Measurements from ENCODE around the gene CLASP1. TPM values are rescaled to one million over a fixed set of nuclear protein-coding genes. Genes with fewer than 3 reads are reported as not detected.

Gene CLASP1
- polyA plus RNA-seq, 1 donor (not counting 4 experiments of a cell fraction or from before 2014, with no cell fraction given): 16.7 TPM

DNA sequence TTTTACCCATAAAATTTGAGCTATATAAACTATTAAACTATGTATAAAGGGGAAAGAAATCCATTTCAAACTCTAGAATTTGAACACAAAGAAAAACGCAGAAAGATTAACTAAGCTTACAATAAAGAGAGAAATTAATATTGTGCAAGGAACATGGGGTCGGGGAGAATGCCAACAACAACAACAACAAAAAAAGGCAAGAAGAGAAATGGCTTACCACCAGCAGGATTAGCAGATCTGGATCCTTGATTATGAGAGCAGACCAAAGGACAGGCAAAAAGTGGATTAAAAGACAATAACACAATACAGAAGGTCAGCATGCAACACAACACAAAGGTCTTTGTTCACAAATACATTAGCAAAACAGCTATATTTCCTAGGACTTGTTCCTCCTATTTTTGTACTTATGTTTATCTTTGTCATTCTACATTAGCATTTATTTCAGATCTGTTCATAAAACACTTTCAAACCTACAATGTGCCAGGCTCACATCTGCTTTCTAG, 222.0 kb downstream of the CLASP1 start:
- FAIRE-seq (no peak), DNase-seq (ENCODE audit: low read depth, low spot score) (no peak)
- no peaks in the 10 kb centered on the region for H4K20me1 ChIP-seq (ENCODE audit: control insufficient read depth, extremely low read depth, insufficient read depth, low read length)
- H3K4me2 ChIP-seq (ENCODE audit: control insufficient read depth, extremely low read depth, insufficient read depth, low read depth, low read length): no peak overlapping the region
- H3K27ac ChIP-seq (ENCODE audit: control insufficient read depth, insufficient read depth, low read length): no peak overlapping the region
- no peaks in the 10 kb centered on the region for H3K9me1 ChIP-seq (ENCODE audit: control insufficient read depth, extremely low read depth, insufficient read depth, low read length)
- dilution Hi-C loops (cut with MboI; ENCODE audit: extremely low pct_ligation_motif_present, low sequenced_read_pairs): no loop called here
- no peaks in the 10 kb centered on the region for H3K27me3 ChIP-seq (ENCODE audit: control insufficient read depth, extremely low read depth, insufficient read depth, low read length)
- no peaks in the 10 kb centered on the region for H3K9me3 ChIP-seq (ENCODE audit: control insufficient read depth, low read depth, low read length)
- no peaks in the 10 kb centered on the region for H3K4me1 ChIP-seq (ENCODE audit: control insufficient read depth, extremely low read depth, insufficient read depth, low read length)
- no peak overlapping the region for H3K9ac ChIP-seq (ENCODE audit: control insufficient read depth, extremely low read depth, insufficient read depth, low read length)
- H2AFZ ChIP-seq (ENCODE audit: control insufficient read depth, low read length): no peak overlapping the region
- peaks cover 14 to 19% of the 10 kb centered on the region in 2 experiments for H3K36me3 ChIP-seq (ENCODE audit: control insufficient read depth in 2 of 2, extremely low read depth in 1 of 2, insufficient read depth in 2 of 2, low read length in 2 of 2)
- no peak for TF ChIP-seq EZH2 (IDR thresholded peaks at IDR 0.05; ENCODE audit: low read length)
- TF ChIP-seq, protein P1, sequence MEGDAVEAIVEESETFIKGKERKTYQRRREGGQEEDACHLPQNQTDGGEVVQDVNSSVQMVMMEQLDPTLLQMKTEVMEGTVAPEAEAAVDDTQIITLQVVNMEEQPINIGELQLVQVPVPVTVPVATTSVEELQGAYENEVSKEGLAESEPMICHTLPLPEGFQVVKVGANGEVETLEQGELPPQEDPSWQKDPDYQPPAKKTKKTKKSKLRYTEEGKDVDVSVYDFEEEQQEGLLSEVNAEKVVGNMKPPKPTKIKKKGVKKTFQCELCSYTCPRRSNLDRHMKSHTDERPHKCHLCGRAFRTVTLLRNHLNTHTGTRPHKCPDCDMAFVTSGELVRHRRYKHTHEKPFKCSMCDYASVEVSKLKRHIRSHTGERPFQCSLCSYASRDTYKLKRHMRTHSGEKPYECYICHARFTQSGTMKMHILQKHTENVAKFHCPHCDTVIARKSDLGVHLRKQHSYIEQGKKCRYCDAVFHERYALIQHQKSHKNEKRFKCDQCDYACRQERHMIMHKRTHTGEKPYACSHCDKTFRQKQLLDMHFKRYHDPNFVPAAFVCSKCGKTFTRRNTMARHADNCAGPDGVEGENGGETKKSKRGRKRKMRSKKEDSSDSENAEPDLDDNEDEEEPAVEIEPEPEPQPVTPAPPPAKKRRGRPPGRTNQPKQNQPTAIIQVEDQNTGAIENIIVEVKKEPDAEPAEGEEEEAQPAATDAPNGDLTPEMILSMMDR (optimal IDR thresholded peaks at IDR 0.05 in 1 of 3, IDR thresholded peaks at IDR 0.05 in 1 of 3, conservative IDR thresholded peaks at IDR 0.05 in 1 of 3; ENCODE audit: extremely low read depth in 1 of 3, insufficient read depth in 2 of 3, low read length in 3 of 3): no peak
- no peaks in the 10 kb centered on the region for H3K79me2 ChIP-seq (ENCODE audit: control insufficient read depth, insufficient read depth, low read length)
- H3K4me3 ChIP-seq (ENCODE audit: control insufficient read depth in 2 of 3, extremely low read depth in 1 of 3, insufficient read depth in 2 of 3, low read depth in 1 of 3, low read length in 3 of 3): no peak overlapping the region

DNA sequence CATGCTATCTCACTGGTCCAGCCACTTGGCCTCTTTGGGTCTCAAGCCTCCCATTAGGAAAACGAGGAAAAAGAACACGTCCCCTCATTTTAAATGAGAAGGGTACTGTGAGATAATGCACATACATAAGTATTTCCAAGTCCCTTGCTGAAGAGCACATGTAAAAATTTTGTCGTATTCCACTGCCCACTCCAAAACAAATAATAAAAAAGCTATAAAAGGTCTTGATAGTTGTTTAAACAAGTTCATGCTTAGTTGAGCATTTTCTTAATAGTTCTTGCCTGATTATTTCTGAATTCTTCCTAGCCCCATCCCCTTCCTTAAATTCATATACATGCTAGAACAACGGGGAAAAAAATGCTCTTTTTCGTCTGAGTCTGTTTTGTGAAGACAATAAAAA, 228.8 kb downstream of the CLASP1 start:
- H3K4me2 ChIP-seq (ENCODE audit: control insufficient read depth, extremely low read depth, insufficient read depth, low read depth, low read length): no peak overlapping the region
- dilution Hi-C loops (cut with MboI; ENCODE audit: extremely low pct_ligation_motif_present, low sequenced_read_pairs): no loop called here
- H3K9ac ChIP-seq (ENCODE audit: control insufficient read depth, extremely low read depth, insufficient read depth, low read length): no peak overlapping the region
- TF ChIP-seq, protein P1 (optimal IDR thresholded peaks at IDR 0.05 in 1 of 3, IDR thresholded peaks at IDR 0.05 in 1 of 3, conservative IDR thresholded peaks at IDR 0.05 in 1 of 3; ENCODE audit: extremely low read depth in 1 of 3, insufficient read depth in 2 of 3, low read length in 3 of 3): no peak
- no peak for TF ChIP-seq EZH2 (IDR thresholded peaks at IDR 0.05; ENCODE audit: low read length)
- no peak overlapping the region for H3K27ac ChIP-seq (ENCODE audit: control insufficient read depth, insufficient read depth, low read length)
- no peaks in the 10 kb centered on the region for H4K20me1 ChIP-seq (ENCODE audit: control insufficient read depth, extremely low read depth, insufficient read depth, low read length)
- H3K27me3 ChIP-seq (ENCODE audit: control insufficient read depth, extremely low read depth, insufficient read depth, low read length): no peaks in the 10 kb centered on the region
- DNase-seq (ENCODE audit: low read depth, low spot score) (no peak), FAIRE-seq (no peak)
- H2AFZ ChIP-seq (ENCODE audit: control insufficient read depth, low read length): no peak overlapping the region
- H3K4me1 ChIP-seq (ENCODE audit: control insufficient read depth, extremely low read depth, insufficient read depth, low read length): no peaks in the 10 kb centered on the region
- H3K9me1 ChIP-seq (ENCODE audit: control insufficient read depth, extremely low read depth, insufficient read depth, low read length): no peaks in the 10 kb centered on the region
- no peak overlapping the region for H3K4me3 ChIP-seq (ENCODE audit: control insufficient read depth in 2 of 3, extremely low read depth in 1 of 3, insufficient read depth in 2 of 3, low read depth in 1 of 3, low read length in 3 of 3)
- no peaks in the 10 kb centered on the region for H3K9me3 ChIP-seq (ENCODE audit: control insufficient read depth, low read depth, low read length)
- H3K36me3 ChIP-seq (ENCODE audit: control insufficient read depth in 2 of 2, extremely low read depth in 1 of 2, insufficient read depth in 2 of 2, low read length in 2 of 2): peaks cover 12 to 15% of the 10 kb centered on the region in 2 experiments
- no peaks in the 10 kb centered on the region for H3K79me2 ChIP-seq (ENCODE audit: control insufficient read depth, insufficient read depth, low read length)

Data from keratinocyte (primary cell).